Measurements from ENCODE around the gene KLHL30.
"Not testable (repeated sequence)": the region's sequence is repeated elsewhere in the genome, so short reads cannot be mapped to it uniquely, and the experiment has no call there.

KLHL30 gene

DNA sequence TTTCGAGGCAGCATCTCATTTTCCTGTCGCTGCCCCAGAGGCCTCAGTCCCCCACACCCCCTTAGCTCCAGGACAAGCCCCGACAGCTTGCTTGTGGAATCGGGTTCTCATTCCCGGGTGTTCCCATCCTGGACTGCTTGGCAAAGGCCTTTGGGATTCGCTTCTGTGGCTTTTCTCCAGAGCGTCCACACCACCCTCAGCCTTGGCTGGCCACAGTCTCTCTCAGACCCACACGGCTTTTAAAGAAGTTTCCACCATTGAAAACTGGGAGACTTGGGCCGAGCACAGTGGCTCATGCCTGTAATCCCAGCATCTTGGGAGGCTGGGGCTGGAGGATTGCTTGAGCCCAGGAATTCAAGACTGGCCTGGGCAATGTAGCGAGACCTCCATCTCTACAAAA, 35.6 kb upstream of the KLHL30 start:
- no peak for DNase-seq (ENCODE audit: low spot score)

DNA sequence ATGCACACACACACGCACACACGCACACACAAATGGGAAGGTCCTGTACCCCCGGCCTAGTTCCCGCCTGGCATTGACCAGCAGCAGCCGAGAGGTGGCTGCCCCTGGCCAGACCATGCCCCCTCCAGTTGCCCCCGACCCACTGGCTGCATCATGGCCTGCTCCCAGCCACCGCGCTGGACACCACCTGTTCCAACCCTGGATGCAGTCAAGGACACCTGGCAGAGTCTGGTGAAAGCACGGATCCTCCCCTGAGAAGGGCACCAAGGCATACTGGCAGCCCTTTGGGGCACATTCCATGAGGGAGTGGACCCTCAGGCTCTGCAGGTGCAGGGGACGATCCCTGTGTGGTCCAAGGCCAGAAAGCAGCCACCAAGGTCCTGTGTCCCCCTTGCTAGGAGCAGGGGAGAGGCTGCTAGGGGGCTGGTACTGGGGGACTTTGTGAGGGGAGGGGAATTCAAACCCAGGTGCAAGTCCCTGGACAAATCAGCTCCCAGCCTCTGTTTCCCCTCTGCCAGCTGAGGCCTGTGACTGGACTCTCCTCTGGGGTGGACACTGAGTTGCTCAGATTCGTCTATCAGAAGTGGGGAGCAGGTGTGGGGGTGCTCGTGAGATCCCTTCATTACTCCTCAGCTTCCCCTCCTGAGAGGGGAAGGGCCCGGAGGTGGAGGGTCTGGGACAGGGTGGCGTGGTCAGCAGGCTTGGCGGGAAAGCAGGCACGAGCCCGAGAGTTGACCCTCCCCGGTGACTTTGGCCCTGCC, 34.8 kb upstream of the KLHL30 start:
- DNase-seq (ENCODE audit: low spot score) = no peak

DNA sequence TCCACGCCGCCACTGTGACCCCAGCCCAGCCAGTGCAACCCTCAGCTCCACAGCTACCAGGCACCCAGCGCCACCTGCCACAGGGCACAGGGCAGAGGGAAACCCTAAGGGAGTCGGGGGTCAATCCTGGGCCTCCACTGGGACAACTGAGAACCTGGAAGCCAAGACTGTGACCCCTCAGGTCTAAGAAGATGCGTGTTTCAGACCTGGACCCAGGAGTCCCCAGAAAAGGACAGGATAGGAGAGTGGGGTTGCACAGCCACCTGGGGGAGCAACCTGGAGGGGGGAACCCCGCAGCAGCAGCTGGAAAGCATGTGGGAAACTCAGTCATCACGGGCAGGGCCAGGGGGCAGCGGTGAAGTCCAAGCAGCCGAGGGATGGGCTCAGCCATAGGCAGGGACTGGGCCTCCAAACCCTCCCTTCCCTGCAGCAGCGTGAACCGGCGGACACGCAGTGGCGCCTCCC, 34.2 kb upstream of the KLHL30 start:
- DNase-seq (ENCODE audit: low spot score) = no peak

DNA sequence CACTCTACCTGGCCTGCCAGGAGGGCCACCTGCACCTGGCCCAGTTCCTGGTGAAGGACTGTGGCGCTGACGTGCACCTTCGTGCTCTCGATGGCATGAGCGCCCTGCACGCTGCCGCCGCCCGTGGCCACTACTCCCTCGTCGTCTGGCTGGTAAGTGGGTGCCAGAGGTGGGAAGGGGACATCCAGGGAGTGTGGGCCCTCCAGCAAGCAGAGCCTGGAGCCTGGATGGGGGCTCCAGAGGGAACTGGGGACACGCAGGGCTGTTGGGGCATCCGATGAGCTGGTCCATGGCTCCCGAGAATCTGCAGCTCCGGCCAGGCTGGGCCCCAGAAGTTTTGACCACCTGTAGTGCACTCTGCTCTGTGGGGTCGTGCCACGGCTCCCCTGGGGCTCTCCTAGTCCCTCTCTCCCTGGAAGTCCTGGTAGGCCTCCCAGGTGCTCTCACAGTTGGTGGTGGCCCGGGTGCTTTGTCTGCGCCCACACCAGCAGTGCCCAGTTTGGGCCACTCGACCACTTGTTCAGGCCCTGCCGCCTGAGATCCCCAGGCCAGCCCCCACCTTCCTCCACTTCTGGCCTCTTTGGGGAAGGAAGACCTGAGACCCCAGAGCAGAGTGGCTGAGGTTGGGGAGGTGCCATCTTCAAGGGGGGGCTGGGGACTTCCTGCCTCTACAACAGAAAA, 33.6 kb upstream of the KLHL30 start:
- no peak for DNase-seq (ENCODE audit: low spot score)

DNA sequence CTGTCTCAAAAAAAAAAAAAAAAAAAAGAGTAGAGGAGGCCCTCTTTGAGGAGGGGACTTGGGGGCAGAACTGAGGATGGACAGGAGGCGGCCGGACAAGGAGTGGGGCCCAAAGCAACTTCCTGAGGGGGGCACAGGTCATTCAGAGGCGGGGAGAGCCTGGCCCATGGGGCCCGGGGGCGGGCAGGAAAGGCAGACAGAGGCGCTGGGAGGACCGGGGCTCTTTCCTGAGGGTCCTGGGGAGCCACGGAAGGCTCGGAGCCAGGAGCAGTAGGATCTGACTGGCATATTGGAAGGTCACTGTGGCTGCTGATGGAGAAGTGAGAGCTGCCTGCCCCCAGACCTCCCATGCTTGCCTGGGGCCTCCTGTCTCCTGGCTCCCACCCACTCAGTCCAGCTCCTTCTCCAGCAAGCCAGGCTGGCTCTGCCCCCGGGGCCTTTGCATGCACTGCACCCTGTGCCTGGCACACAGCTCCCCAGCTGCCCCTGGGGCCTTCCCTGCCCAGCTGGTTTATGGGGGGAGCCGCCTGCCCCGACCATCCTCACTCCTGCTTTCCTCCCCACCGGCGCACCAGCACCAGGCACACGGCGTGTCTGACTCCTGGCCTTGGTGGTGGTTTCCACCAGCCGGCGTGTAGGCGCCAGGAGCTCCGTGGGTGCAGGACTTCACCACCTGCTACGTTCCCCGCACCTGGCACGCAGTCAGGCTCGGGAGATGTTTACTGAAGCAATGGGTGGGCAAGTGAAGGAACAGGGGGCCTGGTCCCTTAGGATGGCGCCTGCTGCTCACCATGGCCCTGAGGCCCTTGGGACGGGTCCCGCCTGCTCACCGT, 32.7 kb upstream of the KLHL30 start:
- no peak for DNase-seq (ENCODE audit: low spot score)

DNA sequence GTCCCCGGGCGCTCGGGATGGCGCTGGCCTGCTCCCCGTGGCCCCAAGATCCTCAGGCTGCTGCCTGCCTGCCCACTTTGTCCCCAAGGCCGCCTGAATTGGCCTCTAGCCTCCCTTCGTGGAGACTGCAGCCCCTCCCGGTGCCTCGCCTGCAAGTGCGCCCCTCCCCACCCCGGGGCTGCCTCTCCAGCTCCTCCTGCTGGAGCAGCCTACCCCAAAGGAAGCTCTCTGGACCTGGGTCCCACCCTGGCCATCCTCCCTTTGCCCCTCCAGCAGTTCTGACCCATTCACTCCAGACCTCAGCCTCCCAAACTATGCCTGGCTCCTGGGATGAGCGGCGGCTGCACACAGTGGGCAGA, 32.1 kb upstream of the KLHL30 start:
- no peak for DNase-seq (ENCODE audit: low spot score)

DNA sequence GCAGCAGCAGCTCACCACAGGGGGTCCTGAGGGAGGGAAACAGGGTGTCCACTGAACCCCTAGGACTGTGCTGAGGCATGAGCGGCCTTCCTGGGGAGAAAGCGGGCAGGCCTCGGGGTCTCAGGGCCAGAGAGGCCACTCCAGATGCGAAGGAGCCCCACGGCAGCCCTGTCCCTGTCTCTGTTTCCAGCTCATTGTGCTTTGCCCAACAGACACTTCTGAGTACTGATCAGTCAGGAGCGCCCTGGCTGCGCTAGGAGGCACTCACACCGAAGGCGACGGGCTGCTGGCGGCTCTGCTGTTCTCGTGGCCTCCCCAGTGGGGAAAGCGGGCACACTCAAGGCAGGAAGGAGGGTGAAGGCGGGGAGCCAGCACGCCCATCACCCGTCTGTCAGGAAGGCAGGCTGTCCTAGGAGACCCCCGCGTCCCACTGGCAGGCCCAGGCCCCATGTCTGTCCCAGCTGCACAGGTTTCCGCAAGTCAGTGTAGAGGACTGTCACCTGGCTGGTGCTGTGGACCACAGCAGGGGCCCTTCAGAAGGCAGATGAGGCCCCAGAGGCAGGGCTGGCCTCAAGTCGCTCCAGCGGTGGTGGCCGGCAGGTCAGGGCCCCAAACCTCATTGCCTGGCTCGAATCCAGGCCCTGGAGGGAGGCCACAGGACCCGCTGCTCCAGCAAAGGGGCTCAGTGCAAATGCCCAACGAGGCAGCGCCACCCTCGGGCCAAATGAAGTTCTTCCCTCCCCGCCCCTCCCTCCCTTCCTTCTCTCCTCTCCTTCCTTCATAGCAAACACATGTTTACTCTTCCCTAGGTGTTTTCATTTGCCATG, 31.6 kb upstream of the KLHL30 start:
- no peak for DNase-seq (ENCODE audit: low spot score)

DNA sequence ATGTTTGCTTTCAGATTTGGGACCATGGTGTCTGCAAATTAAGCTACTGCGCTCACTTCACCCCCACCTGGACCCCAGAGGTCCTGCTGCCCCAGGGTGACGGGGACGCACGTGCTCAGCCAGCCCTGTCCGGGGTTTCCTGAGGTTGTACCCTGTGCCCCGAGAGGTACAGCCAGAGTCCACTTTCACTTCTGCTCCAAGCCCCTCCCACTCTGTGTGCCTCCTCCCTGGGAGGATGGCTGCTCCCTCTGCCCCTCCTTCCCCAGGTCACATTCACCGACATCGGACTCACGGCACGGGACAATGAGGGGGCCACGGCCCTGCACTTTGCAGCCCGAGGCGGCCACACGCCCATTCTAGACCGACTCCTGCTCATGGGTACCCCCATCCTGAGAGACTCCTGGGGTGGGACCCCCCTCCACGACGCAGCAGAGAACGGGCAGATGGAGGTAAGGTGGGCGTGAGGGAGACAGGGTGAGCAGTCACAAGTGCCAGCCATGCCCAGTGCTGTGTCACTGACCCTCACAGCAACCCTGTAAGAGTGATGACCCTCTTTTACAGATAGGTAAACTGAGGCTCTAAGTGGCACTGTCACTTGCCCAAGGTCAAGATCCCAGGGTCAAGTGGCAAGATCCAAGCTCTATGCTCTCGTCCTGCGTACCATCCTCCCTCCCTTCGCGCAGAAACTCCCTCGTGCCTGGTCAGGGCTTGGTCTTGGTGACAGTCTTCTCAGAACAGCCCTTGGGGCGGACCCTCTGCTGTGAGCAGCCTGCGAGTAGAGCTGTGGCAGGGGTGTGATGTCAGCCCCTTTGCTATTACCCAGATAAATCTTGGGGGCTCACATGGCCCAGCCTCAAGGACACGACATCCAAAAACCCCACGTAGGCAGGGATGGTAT, 30.7 kb upstream of the KLHL30 start:
- no peak for DNase-seq (ENCODE audit: low spot score)

DNA sequence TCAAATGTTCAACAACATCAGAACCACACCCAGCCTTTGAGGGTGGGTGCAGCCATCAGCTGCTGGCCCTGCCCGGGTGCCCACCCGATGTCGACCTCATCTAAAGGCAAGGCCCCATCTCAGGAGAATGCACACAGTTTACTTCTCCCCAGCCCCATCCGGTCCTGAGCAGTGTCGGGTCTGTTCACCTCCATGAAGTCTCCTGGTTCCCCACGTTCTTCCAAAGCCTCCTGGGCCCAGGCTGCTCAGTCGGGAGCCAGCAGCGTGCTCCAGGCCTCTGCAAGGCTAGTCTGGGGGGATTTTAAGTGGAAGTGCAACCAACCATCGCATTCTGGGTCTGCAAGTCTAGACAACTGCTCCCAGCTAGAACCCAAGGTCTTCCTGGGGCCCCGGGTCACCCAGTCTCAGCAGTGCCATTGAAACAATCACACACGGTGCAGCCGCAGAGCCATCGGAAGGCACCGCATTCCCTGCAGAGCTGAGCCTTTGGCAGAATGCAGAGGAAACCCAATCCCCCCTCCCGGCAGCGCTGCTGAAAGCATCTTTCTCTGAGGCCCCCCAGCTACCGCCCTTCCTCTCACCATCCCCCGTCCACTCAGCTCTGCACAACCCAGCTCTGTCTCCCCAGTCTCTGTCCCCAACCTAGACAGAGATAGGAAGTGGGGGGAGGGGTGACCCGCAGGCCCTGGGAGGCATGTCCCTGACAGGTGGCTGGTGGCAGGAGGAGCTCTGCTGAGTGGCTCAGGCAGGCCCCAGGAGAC, 29.9 kb upstream of the KLHL30 start:
- DNase-seq (ENCODE audit: low spot score) = no peak

DNA sequence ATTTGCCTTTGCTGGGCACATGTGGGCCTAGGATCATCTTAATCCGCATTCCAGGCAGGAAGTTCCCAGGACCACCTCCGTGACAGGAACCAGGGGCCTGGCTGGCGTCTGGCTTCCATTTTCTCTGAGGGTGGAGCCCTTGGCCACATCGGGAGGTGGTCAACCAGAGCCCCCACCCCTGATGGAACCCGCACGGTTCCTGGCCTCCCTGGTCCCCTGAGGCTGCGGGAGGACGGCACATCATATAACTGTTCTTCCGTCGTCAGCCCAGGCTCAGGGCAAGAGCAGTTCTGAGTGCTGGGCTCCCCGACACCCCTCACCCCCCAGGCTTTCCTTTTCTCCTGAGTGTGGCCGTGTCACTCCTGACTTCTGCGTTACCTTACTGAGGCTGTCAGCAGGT, 24.9 kb upstream of the KLHL30 start:
- DNase-seq (ENCODE audit: low spot score) = no peak

DNA sequence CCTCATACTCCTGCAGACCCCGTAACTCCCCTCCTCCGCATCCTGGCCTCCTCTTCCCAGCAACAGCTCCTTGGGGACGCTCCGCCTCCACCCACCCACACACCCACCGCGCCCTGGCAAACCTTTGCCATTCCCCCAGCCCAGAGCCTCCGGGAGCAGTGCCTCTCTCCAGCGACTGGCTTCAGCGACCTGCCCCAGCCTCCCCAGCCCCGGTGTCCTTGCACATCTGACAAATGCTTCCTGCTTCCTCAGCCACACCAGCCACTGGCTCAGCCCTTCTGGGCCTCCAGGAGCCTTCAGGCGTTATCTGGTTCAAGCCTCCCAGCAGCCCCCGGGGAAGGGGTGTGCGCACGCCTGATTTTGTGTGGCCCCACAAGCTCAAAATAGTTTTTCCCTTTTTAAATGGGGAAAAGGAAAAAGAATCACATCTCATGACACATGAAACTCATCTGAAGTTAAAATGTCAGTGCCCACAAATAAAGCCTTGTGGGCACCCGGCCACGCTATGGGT, 24.1 kb upstream of the KLHL30 start:
- no peak for DNase-seq (ENCODE audit: low spot score)

DNA sequence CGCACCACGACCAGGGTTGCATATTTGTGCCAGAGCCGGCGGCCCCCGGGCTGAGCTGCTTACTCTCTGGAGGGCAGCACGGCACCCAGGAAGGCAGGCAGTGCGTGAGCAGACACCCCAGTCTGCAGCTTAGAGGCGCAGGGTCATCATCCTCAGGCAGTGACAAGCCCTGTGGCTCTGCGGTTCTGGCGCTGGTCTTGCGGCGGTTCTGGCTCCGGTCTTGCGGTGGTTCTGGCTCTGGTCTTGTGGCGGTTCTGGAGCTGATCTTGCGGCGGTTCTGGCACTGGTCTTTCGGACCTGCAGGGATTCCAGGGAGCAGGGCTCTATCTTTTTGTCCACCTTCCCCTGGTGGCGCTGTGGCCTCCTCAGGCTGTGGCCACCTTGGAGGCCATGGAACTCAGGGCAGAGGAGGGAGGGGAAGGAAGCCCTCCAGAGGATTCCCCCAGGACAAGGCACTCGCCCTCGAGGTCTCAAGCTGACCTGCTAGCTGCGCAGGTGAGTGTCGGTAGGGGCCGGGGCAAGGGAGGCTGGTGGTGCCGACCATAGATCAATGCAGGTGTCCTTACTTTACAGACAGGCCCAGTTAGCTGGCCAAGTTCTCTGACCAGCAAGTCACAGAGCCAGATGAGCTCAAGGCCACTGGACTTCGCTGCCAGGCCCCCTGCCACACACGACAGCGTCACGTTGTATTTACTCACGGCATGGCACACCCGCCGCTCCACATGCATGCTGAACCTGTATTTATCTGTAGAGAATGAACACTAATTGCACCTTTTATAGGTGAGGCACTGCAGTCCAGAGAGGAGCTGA, 23.4 kb upstream of the KLHL30 start:
- no peak for DNase-seq (ENCODE audit: low spot score)

DNA sequence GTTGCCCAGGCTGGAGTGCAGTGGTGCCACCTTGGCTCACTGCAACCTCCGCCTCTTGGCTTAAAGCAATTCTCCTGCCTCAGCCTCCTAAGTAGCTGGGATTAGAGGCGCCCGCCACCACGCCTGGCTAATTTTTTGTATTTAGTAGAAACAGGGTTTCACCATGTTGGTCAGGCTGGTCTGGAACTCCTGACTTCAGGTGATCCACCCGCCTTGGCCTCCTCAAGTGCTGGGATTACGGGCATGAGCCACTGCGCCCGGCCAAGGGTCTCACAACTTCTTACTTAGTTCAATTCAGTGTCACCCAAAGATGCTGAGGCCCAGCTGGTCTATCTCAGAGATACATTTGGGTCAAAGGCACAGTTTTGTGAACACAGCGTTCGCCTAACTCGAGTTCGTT, 22.8 kb upstream of the KLHL30 start:
- DNase-seq (ENCODE audit: low spot score) = not testable (repeated sequence)

DNA sequence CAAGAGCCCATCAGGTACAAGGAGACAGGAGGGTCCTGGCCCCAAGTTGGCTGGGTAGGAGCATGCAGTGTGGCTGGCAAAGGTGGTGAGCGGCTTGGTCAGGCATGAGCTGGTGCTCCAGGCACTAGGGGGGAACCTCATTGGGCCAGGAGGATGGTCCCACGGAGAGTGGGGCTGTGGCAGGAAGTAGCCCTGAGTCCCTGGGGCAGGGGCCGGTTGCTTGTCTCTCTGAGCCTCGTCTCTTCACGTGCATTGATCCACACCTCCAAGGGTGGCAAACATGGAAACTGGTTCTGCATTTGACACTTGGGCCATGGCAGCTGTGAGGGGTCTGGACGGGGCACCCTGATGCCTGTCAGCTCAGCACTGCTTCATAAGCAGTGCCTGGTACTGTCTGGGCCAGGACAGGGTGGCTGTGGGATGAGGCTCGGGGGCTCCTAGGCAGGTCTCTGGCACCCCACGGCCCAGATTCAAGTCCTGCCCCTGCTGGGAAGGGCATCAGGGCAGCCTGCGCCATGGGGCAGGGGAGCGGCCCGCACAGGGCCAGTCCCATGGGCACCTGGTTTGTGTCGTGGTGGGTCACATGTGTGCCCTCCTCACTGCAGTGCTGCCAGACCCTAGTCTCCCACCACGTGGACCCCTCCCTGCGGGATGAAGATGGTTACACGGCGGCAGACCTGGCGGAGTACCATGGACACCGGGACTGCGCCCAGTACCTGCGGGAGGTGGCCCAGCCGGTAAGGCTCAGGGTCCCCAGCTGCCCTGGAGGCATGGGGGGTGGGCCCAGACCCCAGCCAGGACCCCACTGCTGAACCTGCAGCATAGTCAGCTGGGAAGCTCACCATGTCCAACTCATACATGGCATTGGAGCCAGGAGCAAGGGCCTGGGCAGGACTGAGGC, 21.9 kb upstream of the KLHL30 start:
- DNase-seq (ENCODE audit: low spot score) = no peak

DNA sequence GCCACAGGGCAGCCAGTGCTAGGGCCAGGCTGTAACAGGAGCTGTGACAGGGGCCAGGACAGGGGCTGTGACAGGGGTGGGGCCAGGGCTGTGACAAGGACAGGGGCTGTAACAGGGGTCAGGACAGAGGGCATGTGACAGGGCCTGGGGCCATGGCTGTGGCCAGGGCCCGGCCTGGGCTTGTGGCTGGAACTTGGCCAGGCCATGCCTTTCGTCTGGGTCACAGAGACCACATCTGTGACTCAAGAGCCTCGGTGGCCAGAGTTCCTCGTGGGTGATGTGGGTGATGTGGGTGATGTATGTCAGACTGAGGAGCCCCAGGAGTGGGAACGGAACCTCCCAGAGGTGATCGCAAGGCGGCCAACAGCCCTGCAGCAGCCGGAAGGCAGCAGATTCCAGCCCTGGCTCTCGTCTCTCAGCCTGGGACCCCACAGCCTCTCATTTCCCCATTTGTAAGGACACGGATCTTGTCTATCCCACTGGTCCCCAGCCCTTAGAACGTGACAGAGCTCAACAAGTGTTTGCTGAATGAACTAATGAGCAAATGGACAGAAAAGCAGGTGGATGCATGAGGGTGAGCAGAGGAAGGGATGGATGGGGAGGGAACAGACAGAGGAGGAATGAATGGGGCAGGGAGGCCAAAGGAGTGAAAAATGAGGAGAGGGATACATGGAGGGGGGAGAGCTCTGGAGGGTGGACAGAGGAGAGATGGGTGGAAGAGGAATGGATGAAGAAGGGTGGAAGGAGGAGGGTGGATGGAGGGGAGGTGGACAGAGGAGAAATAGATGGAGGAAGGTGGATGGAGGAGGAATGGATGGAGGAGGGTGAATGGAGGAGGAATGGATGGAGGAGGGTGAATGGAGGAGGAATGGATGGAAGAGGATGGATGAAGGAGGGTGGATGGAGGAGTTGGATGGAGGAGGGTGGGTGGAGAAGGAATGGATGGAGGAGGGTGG, 21.0 kb upstream of the KLHL30 start:
- peak; percentile 81 for DNase-seq (ENCODE audit: low spot score)

DNA sequence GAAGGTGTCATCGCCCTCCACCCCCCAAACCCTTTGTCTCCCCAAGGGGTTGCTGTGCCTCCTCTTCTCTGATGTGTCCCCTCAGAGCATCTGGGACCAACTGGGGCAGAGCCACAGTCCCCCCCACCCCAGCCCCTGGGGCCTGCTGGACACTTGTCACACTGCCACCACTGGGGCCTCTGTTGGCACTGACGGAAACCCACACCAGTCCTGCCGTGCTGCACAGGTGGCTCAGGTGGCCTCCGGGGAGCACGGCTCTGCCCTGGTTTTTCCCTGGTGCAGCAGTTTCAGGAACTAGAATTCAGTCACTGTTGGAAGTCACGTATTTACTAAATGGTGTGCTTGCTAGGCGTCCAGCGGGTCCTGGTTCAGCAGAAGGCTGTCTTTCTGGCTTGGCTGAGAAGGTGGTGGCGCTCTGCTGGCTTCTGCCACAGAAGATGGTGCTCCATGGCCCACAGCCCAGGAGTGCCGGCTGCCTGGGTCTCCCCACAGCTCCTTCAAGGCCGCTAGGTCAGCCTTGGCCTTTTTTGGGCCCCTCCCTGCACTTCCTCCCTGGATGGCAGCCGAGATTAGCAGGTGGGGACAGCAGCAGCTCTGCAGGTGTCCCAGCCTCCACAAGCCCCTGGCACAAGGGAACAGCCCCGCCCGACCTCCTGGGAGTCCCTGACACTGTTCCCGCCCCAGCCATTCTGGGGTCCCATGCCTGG, 18.6 kb upstream of the KLHL30 start:
- DNase-seq (ENCODE audit: low spot score) = no peak

Measured in AG08395 (cell line).